ENCODE measurements around the gene FAM168B. TPM values are rescaled to one million over a fixed set of nuclear protein-coding genes. Genes with fewer than 3 reads are reported as not detected.
"Not testable (repeated sequence)": the region's sequence is repeated elsewhere in the genome, so short reads cannot be mapped to it uniquely, and the experiment has no call there.

The FAM168B gene
- polyA plus RNA-seq, 1 experiment: 84.3 TPM

DNA sequence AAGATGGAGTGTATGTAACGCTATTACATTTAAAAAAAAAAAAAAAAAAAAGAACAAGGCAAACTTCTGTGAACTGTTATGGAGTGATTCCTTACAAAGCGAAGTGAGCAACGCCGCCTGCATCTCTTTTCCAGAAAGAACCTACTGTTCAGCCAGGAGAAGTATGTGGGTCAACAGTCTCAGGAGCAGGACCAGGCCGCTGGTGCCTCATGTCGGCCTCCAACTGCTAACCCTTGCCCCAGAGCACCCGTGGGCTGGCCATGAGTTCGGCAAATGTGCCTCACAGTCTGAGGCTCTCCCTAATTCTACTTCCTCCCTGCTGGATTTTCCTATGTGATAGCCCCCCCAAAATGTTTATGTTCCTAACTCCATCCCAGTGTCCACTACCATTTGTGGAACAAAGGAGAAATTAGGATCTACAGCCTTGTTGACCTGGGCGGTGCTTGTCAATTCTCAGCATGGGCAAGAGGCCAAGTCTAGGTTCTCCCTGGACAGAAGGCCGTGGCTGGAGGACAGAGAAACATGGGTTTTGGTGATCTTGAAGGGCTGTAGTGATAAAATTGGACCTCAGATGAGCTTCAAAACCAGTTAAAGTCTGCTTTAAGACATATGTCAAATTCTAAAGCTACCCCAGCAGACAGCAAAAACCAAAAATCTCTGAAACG is 15.9 kb downstream of the FAM168B start:
- TF ChIP-seq, protein P1, sequence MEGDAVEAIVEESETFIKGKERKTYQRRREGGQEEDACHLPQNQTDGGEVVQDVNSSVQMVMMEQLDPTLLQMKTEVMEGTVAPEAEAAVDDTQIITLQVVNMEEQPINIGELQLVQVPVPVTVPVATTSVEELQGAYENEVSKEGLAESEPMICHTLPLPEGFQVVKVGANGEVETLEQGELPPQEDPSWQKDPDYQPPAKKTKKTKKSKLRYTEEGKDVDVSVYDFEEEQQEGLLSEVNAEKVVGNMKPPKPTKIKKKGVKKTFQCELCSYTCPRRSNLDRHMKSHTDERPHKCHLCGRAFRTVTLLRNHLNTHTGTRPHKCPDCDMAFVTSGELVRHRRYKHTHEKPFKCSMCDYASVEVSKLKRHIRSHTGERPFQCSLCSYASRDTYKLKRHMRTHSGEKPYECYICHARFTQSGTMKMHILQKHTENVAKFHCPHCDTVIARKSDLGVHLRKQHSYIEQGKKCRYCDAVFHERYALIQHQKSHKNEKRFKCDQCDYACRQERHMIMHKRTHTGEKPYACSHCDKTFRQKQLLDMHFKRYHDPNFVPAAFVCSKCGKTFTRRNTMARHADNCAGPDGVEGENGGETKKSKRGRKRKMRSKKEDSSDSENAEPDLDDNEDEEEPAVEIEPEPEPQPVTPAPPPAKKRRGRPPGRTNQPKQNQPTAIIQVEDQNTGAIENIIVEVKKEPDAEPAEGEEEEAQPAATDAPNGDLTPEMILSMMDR (IDR thresholded peaks at IDR 0.05; ENCODE audit: low read depth, low read length): no peak
- Histone ChIP-seq H3K9me3 (ENCODE audit: control insufficient read depth, insufficient read depth, low read length) (no peaks in the 10 kb centered on the region), H3K4me3 (ENCODE audit: low read depth, low read length) (no peak overlapping the region), H3K27me3 (ENCODE audit: control insufficient read depth, insufficient read depth, low read length) (no peaks in the 10 kb centered on the region), H3K27ac (ENCODE audit: low read depth, low read length) (no peak overlapping the region)
- POLR2A ChIA-PET: no interaction called here
- CTCF ChIA-PET: no interaction called here
- DNase-seq (ENCODE audit: low read depth, low spot score): no peak

DNA sequence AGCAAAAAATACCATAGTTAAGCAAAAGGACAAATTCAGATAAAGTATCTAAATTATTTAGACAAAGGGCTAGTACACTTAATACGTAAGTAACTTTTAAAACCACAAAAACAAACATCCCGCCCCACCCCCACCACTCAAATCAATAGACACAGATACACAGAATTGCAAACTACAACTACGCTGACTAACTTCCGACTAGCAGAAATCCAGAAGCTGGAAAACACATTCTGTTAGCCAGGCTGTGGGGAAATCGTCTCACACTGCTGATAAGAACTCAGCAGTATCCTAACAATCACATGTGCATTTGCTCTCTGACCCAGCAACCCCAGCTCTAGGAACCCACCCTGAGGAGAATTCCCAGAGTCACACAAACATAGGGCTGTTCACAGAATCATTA is 16.6 kb downstream of the FAM168B start:
- DNase-seq (ENCODE audit: low read depth, low spot score): no peak
- H3K27ac ChIP-seq (ENCODE audit: low read depth, low read length): no peak overlapping the region
- H3K4me3 ChIP-seq (ENCODE audit: low read depth, low read length): no peak overlapping the region

DNA sequence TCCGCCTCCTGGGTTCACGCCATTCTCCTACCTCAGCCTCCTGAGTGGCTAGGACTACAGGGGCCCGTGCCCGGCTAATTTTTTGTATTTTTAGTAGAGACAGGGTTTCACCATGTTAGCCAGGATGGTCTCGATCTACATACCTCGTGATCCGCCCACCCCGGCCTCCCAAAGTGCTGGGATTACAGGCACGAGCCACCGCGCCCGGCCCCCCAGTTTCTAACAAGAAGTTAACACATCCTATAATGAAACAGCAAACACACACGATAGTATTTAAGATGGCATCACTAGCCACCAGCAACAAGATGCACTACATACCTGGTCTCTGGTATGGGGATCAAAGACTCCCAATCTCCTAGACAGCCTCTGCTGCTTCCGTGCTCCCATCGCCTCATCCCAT is 17.7 kb downstream of the FAM168B start:
- H3K9me3 ChIP-seq (ENCODE audit: control insufficient read depth, insufficient read depth, low read length); CTCF ChIA-PET; H3K27ac ChIP-seq (ENCODE audit: low read depth, low read length); H3K27me3 ChIP-seq (ENCODE audit: control insufficient read depth, insufficient read depth, low read length); POLR2A ChIA-PET; H3K4me3 ChIP-seq (ENCODE audit: low read depth, low read length); DNase-seq (ENCODE audit: low read depth, low spot score): not testable (repeated sequence)

More for the DNA sequence above, 16.6 kb downstream of the FAM168B start:
- no peaks in the 10 kb centered on the region for H3K27me3 ChIP-seq (ENCODE audit: control insufficient read depth, insufficient read depth, low read length)
- no peaks in the 10 kb centered on the region for H3K9me3 ChIP-seq (ENCODE audit: control insufficient read depth, insufficient read depth, low read length)
- POLR2A ChIA-PET: no interaction called here
- TF ChIP-seq, protein P1 (IDR thresholded peaks at IDR 0.05; ENCODE audit: low read depth, low read length): no peak
- CTCF ChIA-PET: no interaction called here

DNA sequence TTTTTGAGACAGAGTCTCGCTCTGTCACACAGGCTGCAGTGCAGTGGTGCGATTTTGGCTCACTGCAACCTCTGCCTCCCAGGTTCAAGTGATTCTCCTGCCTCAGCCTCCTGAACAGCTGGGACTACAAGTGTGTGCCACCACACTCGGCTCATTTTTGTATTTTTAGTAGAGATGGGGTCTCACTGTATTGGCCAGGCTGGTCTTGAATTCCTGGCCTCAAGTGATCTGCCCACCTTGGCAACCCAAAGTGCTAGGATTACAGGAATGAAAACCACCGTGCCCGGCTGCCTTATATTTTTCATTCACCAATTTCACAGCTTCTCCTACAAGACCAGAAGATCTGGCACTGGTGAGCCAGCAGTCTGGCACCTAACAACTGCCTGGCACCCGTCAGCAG is 25.1 kb downstream of the FAM168B start:
- H3K9me3 ChIP-seq (ENCODE audit: control insufficient read depth, insufficient read depth, low read length); H3K27ac ChIP-seq (ENCODE audit: low read depth, low read length); POLR2A ChIA-PET; DNase-seq (ENCODE audit: low read depth, low spot score); CTCF ChIA-PET; H3K27me3 ChIP-seq (ENCODE audit: control insufficient read depth, insufficient read depth, low read length); H3K4me3 ChIP-seq (ENCODE audit: low read depth, low read length): not testable (repeated sequence)

DNA sequence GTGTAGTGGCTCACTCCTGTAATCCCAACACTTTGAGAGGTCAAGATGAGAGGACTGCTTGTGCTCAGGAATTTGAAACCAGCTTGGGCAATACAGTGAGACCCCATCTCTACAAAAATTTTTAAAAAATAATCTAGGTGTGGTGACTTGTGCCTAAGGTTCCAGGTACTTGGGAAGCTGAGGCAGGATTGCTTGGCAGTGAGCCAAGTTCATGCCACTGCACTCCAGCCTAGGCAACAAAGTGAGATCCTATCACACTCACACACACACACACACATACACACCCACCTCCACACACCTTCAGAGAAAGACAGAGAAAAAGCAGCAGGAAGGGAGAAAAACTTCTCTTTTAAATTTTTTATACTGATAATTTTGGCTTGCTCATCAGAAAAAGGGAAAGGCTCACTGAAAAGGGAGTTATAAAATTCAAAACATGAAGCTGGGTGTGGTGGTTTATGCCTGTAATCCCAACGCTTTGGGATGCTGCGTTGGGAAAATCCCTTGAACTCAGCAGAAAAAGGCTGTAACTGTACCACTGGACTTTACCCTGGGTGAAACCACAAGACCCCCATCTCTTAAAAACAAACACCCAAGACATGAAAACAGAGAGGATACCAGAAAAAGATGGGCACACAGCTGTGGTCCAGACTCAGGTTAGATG is 25.7 kb downstream of the FAM168B start:
- no peak overlapping the region for H3K4me3 ChIP-seq (ENCODE audit: low read depth, low read length)
- ChIA-PET POLR2A (no interaction called here), CTCF (no interaction called here)
- TF ChIP-seq, protein P1 (IDR thresholded peaks at IDR 0.05; ENCODE audit: low read depth, low read length): no peak
- no peak for DNase-seq (ENCODE audit: low read depth, low spot score)
- no peaks in the 10 kb centered on the region for H3K9me3 ChIP-seq (ENCODE audit: control insufficient read depth, insufficient read depth, low read length)
- no peaks in the 10 kb centered on the region for H3K27me3 ChIP-seq (ENCODE audit: control insufficient read depth, insufficient read depth, low read length)
- no peak overlapping the region for H3K27ac ChIP-seq (ENCODE audit: low read depth, low read length)
